Raji (cell line): ENCODE results near the gene ZSCAN5A.

Experiments
- POLR2A ChIP-seq: IDR thresholded peaks from 2 replicates; pipeline ENCODE4 v1.6.1; 2011; ENCODE audit warnings: low read depth, low read length, control low read depth; ENCODE audit not compliant: insufficient read depth

Gene ZSCAN5A

GRCh38 chr19:56314381-56315076, at the start of gene ZSCAN5A:
TSS of gene ZSCAN5A (minus strand) at chr19:56314839. CDS start at chr19:56225046, 89,793 bp downstream.
- peak; percentile 51 for TF ChIP-seq POLR2A

- TF ChIP-seq POLR2A: no peak
Measured at GRCh38 chr19:56360841-56361240, 46.2 kb upstream of the ZSCAN5A start.

- no peak for TF ChIP-seq POLR2A
Measured at GRCh38 chr19:56356944-56357343, 42.3 kb upstream of the ZSCAN5A start.

GRCh38 chr19:56355517-56355916, 40.9 kb upstream of the ZSCAN5A start:
- TF ChIP-seq POLR2A: no peak

GRCh38 chr19:56351208-56351607, 36.6 kb upstream of the ZSCAN5A start:
- no peak for TF ChIP-seq POLR2A

- TF ChIP-seq POLR2A: no peak
Measured at GRCh38 chr19:56350416-56351045, 35.9 kb upstream of the ZSCAN5A start.

- no peak for TF ChIP-seq POLR2A
Measured at GRCh38 chr19:56348289-56348877, 33.7 kb upstream of the ZSCAN5A start.

- TF ChIP-seq POLR2A: no peak
Measured at GRCh38 chr19:56347163-56347778, 32.6 kb upstream of the ZSCAN5A start.

- no peak for TF ChIP-seq POLR2A
Measured at GRCh38 chr19:56341948-56342347, 27.3 kb upstream of the ZSCAN5A start.

GRCh38 chr19:56333506-56333905, 18.9 kb upstream of the ZSCAN5A start:
- no peak for TF ChIP-seq POLR2A

GRCh38 chr19:56332695-56333094, 18.1 kb upstream of the ZSCAN5A start:
- no peak for TF ChIP-seq POLR2A

- no peak for TF ChIP-seq POLR2A
Measured at GRCh38 chr19:56324436-56324835, 9.8 kb upstream of the ZSCAN5A start.

- no peak for TF ChIP-seq POLR2A
Measured at GRCh38 chr19:56321989-56322440, 7.4 kb upstream of the ZSCAN5A start.

GRCh38 chr19:56321254-56321988, 6.8 kb upstream of the ZSCAN5A start:
- TF ChIP-seq POLR2A: no peak

GRCh38 chr19:56319991-56320390, 5.4 kb upstream of the ZSCAN5A start:
- TF ChIP-seq POLR2A: no peak
